Astrocyte of the spinal cord (primary cell): ENCODE data around the gene DCLK1.

Experiments used
- DNase-seq: peaks from one replicate; pipeline ENCODE4 v3.0.0; 2011; ENCODE audit warnings: low read depth, low spot score
- H3K4me3 ChIP-seq: 2 replicates; pipeline ENCODE4 v1.5.1; 2011; ENCODE audit warnings: low read depth, mild to moderate bottlenecking, low read length, moderate library complexity
- in situ Hi-C: cut with HindIII; loops from 2 replicates; pipeline ENCODE4 v1.10.0; 2017; ENCODE audit warnings: low sequenced_read_pairs
- TF ChIP-seq, protein P1 (sequence below): IDR thresholded peaks from 2 replicates; pipeline ENCODE4 v1.5.1; 2012; ENCODE audit warnings: low read depth, mild to moderate bottlenecking, low read length, inconsistent platforms

The DCLK1 gene

DNA sequence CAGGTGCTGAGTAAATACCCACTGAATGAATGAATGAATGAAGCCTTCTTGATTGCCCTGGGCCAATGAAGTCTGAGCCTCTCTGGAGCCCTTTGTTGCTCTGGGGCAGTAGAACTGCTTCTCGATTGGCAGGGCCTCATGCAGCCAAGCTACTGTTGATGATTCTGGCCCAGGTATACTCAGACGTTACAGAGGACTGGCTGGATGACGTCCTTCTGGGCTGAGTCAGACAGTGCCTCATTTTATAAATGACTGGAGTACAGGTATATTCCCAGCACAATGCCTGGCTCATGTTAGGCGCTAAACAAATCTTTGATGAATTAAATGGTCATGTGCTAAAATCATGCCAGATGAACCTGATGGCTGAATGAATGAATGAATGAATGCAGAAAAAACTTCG, 410.9 kb downstream of the DCLK1 start:
- in situ Hi-C loops, result no loop called here
- H3K4me3 ChIP-seq, result no peak overlapping the region
- DNase-seq, result no peak
- TF ChIP-seq, protein P1, sequence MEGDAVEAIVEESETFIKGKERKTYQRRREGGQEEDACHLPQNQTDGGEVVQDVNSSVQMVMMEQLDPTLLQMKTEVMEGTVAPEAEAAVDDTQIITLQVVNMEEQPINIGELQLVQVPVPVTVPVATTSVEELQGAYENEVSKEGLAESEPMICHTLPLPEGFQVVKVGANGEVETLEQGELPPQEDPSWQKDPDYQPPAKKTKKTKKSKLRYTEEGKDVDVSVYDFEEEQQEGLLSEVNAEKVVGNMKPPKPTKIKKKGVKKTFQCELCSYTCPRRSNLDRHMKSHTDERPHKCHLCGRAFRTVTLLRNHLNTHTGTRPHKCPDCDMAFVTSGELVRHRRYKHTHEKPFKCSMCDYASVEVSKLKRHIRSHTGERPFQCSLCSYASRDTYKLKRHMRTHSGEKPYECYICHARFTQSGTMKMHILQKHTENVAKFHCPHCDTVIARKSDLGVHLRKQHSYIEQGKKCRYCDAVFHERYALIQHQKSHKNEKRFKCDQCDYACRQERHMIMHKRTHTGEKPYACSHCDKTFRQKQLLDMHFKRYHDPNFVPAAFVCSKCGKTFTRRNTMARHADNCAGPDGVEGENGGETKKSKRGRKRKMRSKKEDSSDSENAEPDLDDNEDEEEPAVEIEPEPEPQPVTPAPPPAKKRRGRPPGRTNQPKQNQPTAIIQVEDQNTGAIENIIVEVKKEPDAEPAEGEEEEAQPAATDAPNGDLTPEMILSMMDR, result no peak
